ENCODE measurements around the gene ITSN1.

Gene ITSN1

GRCh38 chr21:33898586-33898985, 256.3 kb downstream of the ITSN1 start:
- Histone ChIP-seq H3K4me1 (peaks cover 7% of the 10 kb centered on the region), H3K27me3 (no peaks in the 10 kb centered on the region), H3K4me3 (ENCODE audit: low read depth, low read length) (no peak overlapping the region), H3K9me3 (no peaks in the 10 kb centered on the region), H3K36me3 (peaks cover 21% of the 10 kb centered on the region)
- no peak for DNase-seq
- no peak for TF ChIP-seq CTCF (IDR thresholded peaks at IDR 0.05; ENCODE audit: low read depth, low read length)

GRCh38 chr21:33899199-33899598, 256.9 kb downstream of the ITSN1 start:
- peaks cover 1% of the 10 kb centered on the region for H3K4me1 ChIP-seq
- H3K4me3 ChIP-seq (ENCODE audit: low read depth, low read length), result no peak overlapping the region
- no peaks in the 10 kb centered on the region for H3K9me3 ChIP-seq
- no peak for TF ChIP-seq CTCF (IDR thresholded peaks at IDR 0.05; ENCODE audit: low read depth, low read length)
- DNase-seq, result no peak
- H3K27me3 ChIP-seq, result no peaks in the 10 kb centered on the region
- peaks cover 26% of the 10 kb centered on the region for H3K36me3 ChIP-seq

DNA sequence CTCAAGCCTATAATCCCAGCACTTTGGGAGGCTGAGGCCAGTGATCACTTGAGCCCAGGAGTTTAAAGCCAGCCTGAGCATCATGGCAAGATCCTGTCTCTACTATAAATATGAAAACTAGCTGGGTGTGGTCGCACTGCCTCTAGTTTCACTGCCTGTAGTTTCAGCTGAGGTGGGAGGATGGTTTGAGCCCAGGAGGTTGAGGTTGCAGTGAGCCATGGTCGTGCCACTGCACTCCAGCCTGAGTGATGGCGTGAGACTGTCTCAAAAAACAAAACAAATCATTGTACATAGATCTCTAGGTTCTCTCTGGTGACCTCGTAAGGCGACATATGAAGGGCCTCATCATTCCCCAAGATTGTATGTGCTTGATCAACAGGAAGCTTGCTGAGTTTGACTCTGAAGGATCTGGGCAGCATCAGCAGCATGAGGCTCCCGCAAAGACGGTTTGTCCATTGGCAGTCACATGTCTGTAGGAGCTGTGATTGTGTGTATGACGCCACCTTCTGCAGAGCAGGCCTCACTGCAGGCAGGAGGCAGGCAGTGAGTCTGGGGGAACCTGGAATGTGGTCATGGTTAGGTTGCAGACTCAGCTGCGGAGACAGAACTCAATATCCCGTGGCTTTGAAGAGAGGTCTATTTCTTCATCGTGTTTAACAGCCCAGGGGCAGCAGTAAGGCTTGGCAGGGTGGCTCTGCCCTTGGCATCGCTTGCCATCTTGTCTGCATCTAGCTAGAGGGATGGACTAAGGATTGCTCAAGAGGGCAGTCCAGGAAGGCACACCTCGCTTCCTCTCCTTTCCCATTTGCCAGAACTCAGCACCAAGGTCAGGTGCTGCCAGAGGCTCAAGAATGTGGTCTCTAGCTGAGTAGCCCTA, 259.3 kb downstream of the ITSN1 start:
- H3K4me1 ChIP-seq, result no peaks in the 10 kb centered on the region
- no peak overlapping the region for H3K4me3 ChIP-seq (ENCODE audit: low read depth, low read length)
- peak; percentile 85 for TF ChIP-seq CTCF (IDR thresholded peaks at IDR 0.05; ENCODE audit: low read depth, low read length)
- peaks cover 43% of the 10 kb centered on the region for H3K36me3 ChIP-seq
- H3K27me3 ChIP-seq, result no peaks in the 10 kb centered on the region
- no peaks in the 10 kb centered on the region for H3K9me3 ChIP-seq
- DNase-seq, result peak; percentile 76

- no peak for DNase-seq
- no peak for TF ChIP-seq CTCF (IDR thresholded peaks at IDR 0.05; ENCODE audit: low read depth, low read length)
- Histone ChIP-seq H3K36me3 (peaks cover 48% of the 10 kb centered on the region), H3K4me3 (ENCODE audit: low read depth, low read length) (no peak overlapping the region), H3K27me3 (no peaks in the 10 kb centered on the region), H3K4me1 (no peaks in the 10 kb centered on the region), H3K9me3 (no peaks in the 10 kb centered on the region)
Observed at GRCh38 chr21:33902349-33902748, 260.0 kb downstream of the ITSN1 start.

- TF ChIP-seq CTCF (IDR thresholded peaks at IDR 0.05; ENCODE audit: low read depth, low read length), result no peak
- no peaks in the 10 kb centered on the region for H3K9me3 ChIP-seq
- H3K4me3 ChIP-seq (ENCODE audit: low read depth, low read length), result no peak overlapping the region
- no peaks in the 10 kb centered on the region for H3K4me1 ChIP-seq
- no peaks in the 10 kb centered on the region for H3K27me3 ChIP-seq
- H3K36me3 ChIP-seq, result peaks cover 61% of the 10 kb centered on the region
- no peak for DNase-seq
Observed at GRCh38 chr21:33904041-33904440, 261.7 kb downstream of the ITSN1 start.

DNA sequence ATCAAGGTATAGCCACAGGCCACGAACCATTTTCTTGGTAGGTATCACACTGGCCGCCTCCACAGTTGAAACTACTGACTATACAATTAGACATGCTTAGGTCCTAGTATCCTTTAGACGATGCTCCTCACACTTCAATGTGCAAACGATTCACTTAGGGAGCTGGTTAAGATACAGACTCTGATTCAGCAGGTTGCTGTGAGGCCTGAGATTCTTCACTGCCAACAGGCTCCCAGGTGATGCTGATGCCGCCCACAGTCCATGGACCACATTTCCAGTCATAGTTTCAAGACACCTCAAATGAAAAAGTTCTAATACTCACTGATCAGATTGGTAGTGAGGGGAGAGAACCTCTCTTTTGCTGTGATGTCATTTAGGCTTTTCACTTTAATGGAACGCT, 266.5 kb downstream of the ITSN1 start:
- Histone ChIP-seq H3K36me3 (peaks cover 67% of the 10 kb centered on the region), H3K4me1 (no peaks in the 10 kb centered on the region), H3K27me3 (no peaks in the 10 kb centered on the region), H3K4me3 (ENCODE audit: low read depth, low read length) (no peak overlapping the region), H3K9me3 (no peaks in the 10 kb centered on the region)
- DNase-seq, result no peak
- no peak for TF ChIP-seq CTCF (IDR thresholded peaks at IDR 0.05; ENCODE audit: low read depth, low read length)
